ENCODE results near the gene LDLRAD1.

DNA sequence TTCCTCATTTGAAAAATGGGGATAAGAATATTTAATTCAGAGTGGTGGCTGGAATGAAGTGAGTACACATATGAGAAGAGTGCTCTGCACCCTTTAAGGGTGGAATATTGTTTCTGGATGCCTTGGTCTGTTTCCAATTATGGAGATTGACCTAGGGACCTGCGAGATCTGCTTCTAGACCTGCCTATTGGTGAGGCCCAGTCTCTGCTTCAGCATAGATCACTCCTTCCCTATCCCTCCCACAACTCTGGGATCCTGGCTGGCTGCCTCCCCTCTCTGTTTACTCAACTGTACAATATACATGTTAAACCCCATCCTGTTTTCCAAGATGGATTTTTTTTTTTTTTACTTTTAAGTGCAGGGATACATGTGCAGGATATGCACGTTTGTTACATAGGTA lies 6.4 kb upstream of the LDLRAD1 start:
- TF ChIP-seq, protein P1, sequence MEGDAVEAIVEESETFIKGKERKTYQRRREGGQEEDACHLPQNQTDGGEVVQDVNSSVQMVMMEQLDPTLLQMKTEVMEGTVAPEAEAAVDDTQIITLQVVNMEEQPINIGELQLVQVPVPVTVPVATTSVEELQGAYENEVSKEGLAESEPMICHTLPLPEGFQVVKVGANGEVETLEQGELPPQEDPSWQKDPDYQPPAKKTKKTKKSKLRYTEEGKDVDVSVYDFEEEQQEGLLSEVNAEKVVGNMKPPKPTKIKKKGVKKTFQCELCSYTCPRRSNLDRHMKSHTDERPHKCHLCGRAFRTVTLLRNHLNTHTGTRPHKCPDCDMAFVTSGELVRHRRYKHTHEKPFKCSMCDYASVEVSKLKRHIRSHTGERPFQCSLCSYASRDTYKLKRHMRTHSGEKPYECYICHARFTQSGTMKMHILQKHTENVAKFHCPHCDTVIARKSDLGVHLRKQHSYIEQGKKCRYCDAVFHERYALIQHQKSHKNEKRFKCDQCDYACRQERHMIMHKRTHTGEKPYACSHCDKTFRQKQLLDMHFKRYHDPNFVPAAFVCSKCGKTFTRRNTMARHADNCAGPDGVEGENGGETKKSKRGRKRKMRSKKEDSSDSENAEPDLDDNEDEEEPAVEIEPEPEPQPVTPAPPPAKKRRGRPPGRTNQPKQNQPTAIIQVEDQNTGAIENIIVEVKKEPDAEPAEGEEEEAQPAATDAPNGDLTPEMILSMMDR (optimal IDR thresholded peaks at IDR 0.05 in 1 of 3, IDR thresholded peaks at IDR 0.05 in 1 of 3, conservative IDR thresholded peaks at IDR 0.05 in 1 of 3; ENCODE audit: extremely low read depth in 1 of 3, insufficient read depth in 2 of 3, low read length in 3 of 3): no peak
- TF ChIP-seq EZH2 (IDR thresholded peaks at IDR 0.05; ENCODE audit: low read length): no peak

All from keratinocyte (primary cell).